ENCODE measurements around the gene MTRR. TPM values are rescaled to one million over a fixed set of nuclear protein-coding genes. Genes with fewer than 3 reads are reported as not detected.

MTRR gene
- total and polyA plus RNA-seq, 2 of the 8 experiments (the other 6 are each of a cell fraction or from before 2014, with no cell fraction given) = 36.4 to 53.8 TPM

- POLR2A ChIA-PET (ENCODE audit: partially characterized antibody) = no interaction called here
- H3K23ac ChIP-seq (ENCODE audit: insufficient read length) = no peak overlapping the region
Measured at GRCh38 chr5:7926720-7927119, 57.8 kb downstream of the MTRR start.

More at GRCh38 chr5:7926720-7927119, 57.8 kb downstream of the MTRR start:
- FAIRE-seq = no peak
- Histone ChIP-seq H3K4me3 (ENCODE audit: extremely low read depth in 1 of 4, insufficient read depth in 2 of 4, low read depth in 3 of 4, low read length in 4 of 4) (no peak overlapping the region), H3K79me1 (ENCODE audit: low read depth, low read length) (no peaks in the 10 kb centered on the region), H2BK20ac (ENCODE audit: low read length) (no peak overlapping the region), H3K9me3 (ENCODE audit: insufficient read depth in 2 of 2, low read depth in 1 of 2, low read length in 1 of 2) (no peaks in the 10 kb centered on the region), H2AFZ (ENCODE audit: low read length) (peak overlapping the region; percentile 69; the same call in 1 of the 2 replicates), H4K5ac (ENCODE audit: insufficient read length, low read depth, low read length) (no peak overlapping the region), H2BK15ac (ENCODE audit: low read length) (no peak overlapping the region), H3K23me2 (ENCODE audit: low read depth, low read length) (no peaks in the 10 kb centered on the region), H3K56ac (replicated peaks; ENCODE audit: insufficient read length, low read depth, low read length) (no peak overlapping the region), H2BK12ac (ENCODE audit: low read depth, low read length) (no peak overlapping the region), H3K79me2 (ENCODE audit: control insufficient read depth in 1 of 2, insufficient read depth in 2 of 2, low read length in 2 of 2) (no peaks in the 10 kb centered on the region), H3K27me3 (replicated peaks in 1 of 4; ENCODE audit: control insufficient read depth in 3 of 4, extremely low read depth in 1 of 4, insufficient read depth in 3 of 4, low read length in 3 of 4) (peaks cover 0 to 2% (median 0%) of the 10 kb centered on the region in 4 experiments; a peak in 1 of 7 replicates), H3K4me2 (ENCODE audit: insufficient read depth in 1 of 2, low read depth in 2 of 2, low read length in 2 of 2) (no peak overlapping the region), H3K27ac (ENCODE audit: low read depth, low read length) (no peak overlapping the region), H4K8ac (ENCODE audit: extremely low read depth, insufficient read depth, low read length) (peak overlapping the region; percentile 87; the same call in 1 of the 2 replicates), H2BK5ac (ENCODE audit: low read depth, low read length) (no peak overlapping the region), H3K18ac (ENCODE audit: extremely low read depth, low read length) (no peak overlapping the region), H2AK5ac (ENCODE audit: low read depth, low read length) (no peak overlapping the region), H3K36me3 (ENCODE audit: control insufficient read depth in 2 of 4, insufficient read depth in 4 of 4, low read length in 3 of 4) (no peaks in the 10 kb centered on the region), H2BK120ac (replicated peaks; ENCODE audit: low read depth, low read length) (no peak overlapping the region), H3K4me1 (replicated peaks in 1 of 4; ENCODE audit: control insufficient read depth in 3 of 4, insufficient read depth in 4 of 4, low read length in 3 of 4) (no peaks in the 10 kb centered on the region), H3K4ac (replicated peaks; ENCODE audit: insufficient read length, low read depth, low read length) (no peak overlapping the region), H4K20me1 (replicated peaks in 1 of 2; ENCODE audit: control insufficient read depth in 1 of 2, insufficient read depth in 2 of 2, low read length in 2 of 2) (no peaks in the 10 kb centered on the region), H3K14ac (ENCODE audit: insufficient read length) (no peak overlapping the region), H3K9ac (replicated peaks in 1 of 4; ENCODE audit: extremely low read depth in 1 of 4, low read depth in 3 of 4, low read length in 3 of 4) (no peak overlapping the region), H4K91ac (replicated peaks; ENCODE audit: insufficient read length, low read length) (no peak overlapping the region)
- 85% methylated on average over 6 of the region's 6 CpGs; no CpG with 5 or more reads in 1 of the 2 experiments for WGBS, 2 experiments (ENCODE audit: extremely low coverage in 1 of 2, insufficient coverage in 1 of 2, insufficient read length in 1 of 2, insufficient replicate concordance in 2 of 2, low coverage in 1 of 2, low lambda C conversion rate in 2 of 2, missing lambda C conversion rate in 1 of 2)
- no peak for DNase-seq (ENCODE audit: low read depth in 1 of 2, low spot score in 2 of 2)
- CTCF ChIA-PET (ENCODE audit: partially characterized antibody) = interaction anchor here (1.4 to 3.9 kb wide), 10 partner anchors 10 to 914 kb away, joined by 4 to 27 read pairs (median 10); no protein-coding TSS in a partner anchor
- TF ChIP-seq NRF1 (IDR thresholded peaks at IDR 0.05; ENCODE audit: low read depth, low read length) (no peak), CHD1 (IDR thresholded peaks at IDR 0.05; ENCODE audit: low read depth, low read length) (no peak), RAD21 (IDR thresholded peaks at IDR 0.05 in 1 of 2, conservative IDR thresholded peaks at IDR 0.05 in 1 of 2; ENCODE audit: low read depth in 2 of 2, low read length in 2 of 2) (no peak), NANOG (IDR thresholded peaks at IDR 0.05; ENCODE audit: insufficient read depth, low read depth, low read length, poor library complexity, severe bottlenecking) (no peak), MAFK (IDR thresholded peaks at IDR 0.05; ENCODE audit: low read depth, low read length) (no peak)

Measured in H1 (cell line).